Testis (tissue), 2 donors: Measurements from ENCODE around the gene HEYL.

ENCODE experiments used
- POLR2A ChIP-seq: fragments of 450-650 bp; IDR thresholded peaks from one replicate; pipeline ENCODE4 v1.6.1; 2017; ENCODE audit warnings: antibody characterized with exemption, mild to moderate bottlenecking, moderate library complexity
- TF ChIP-seq, protein P1 (sequence below), 3 experiments: fragments of 450-650 bp in 2 of 3; fragments of 200-600 bp in 1 of 3; sonication (generic) in 1 of 3; IDR thresholded peaks; one replicate each; pipeline ENCODE4 v1.5.1; 2016 to 2019; ENCODE audit warnings: antibody characterized with exemption in 3 of 3, mild to moderate bottlenecking in 2 of 3, moderate library complexity in 1 of 3

DNA sequence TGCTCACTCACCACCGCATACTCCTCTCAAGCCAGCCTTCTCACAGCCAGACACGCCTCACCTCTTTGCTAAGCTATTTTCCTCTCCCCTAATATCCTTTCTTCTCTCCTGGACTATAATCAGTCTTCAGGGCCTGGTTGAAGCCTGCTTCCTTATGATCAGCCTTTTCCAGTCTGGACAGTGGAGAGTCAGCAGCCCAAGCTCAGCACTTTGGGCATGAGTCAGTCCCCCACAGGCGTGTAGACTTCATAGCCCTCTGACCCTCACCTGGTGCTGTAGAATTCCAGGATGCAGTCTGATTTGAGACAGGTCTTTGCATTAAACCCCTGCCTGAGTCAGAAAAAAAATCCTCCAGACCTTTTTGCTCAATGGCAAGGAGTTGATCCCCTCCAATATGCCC is 49.3 kb upstream of the HEYL start:
- TF ChIP-seq, protein P1, sequence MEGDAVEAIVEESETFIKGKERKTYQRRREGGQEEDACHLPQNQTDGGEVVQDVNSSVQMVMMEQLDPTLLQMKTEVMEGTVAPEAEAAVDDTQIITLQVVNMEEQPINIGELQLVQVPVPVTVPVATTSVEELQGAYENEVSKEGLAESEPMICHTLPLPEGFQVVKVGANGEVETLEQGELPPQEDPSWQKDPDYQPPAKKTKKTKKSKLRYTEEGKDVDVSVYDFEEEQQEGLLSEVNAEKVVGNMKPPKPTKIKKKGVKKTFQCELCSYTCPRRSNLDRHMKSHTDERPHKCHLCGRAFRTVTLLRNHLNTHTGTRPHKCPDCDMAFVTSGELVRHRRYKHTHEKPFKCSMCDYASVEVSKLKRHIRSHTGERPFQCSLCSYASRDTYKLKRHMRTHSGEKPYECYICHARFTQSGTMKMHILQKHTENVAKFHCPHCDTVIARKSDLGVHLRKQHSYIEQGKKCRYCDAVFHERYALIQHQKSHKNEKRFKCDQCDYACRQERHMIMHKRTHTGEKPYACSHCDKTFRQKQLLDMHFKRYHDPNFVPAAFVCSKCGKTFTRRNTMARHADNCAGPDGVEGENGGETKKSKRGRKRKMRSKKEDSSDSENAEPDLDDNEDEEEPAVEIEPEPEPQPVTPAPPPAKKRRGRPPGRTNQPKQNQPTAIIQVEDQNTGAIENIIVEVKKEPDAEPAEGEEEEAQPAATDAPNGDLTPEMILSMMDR (IDR thresholded peaks at IDR 0.05), result no peak
- no peak for TF ChIP-seq POLR2A
